GM19240 (cell line): ENCODE measurements around the gene CDK6.
"Not testable (repeated sequence)": the region's sequence is repeated elsewhere in the genome, so short reads cannot be mapped to it uniquely, and the experiment has no call there.

ENCODE experiments used
- DNase-seq: peaks from one replicate; pipeline ENCODE4 v3.0.0; 2011; ENCODE audit warnings: low spot score; ENCODE audit not compliant: insufficient read length

Gene CDK6

GRCh38 chr7:92836489-92836999 lies at the start of gene CDK6:
Gene CDK6 (minus strand): TSS chr7:92836573. CDS start chr7:92833323, 3,250 bp downstream.
- DNase-seq: no peak

- not testable (repeated sequence) for DNase-seq
Measured at GRCh38 chr7:92886039-92886438, 49.7 kb upstream of the CDK6 start.

GRCh38 chr7:92884218-92884617 lies 47.8 kb upstream of the CDK6 start:
- no peak for DNase-seq

GRCh38 chr7:92882760-92883159 lies 46.4 kb upstream of the CDK6 start:
- no peak for DNase-seq

GRCh38 chr7:92881091-92881485 lies 44.7 kb upstream of the CDK6 start:
- no peak for DNase-seq

GRCh38 chr7:92880212-92881090 lies 44.1 kb upstream of the CDK6 start:
- no peak for DNase-seq

GRCh38 chr7:92877367-92877766 lies 41.0 kb upstream of the CDK6 start:
- no peak for DNase-seq

- no peak for DNase-seq
Measured at GRCh38 chr7:92876836-92877235, 40.5 kb upstream of the CDK6 start.

GRCh38 chr7:92875719-92876118 lies 39.3 kb upstream of the CDK6 start:
- DNase-seq: no peak

GRCh38 chr7:92875173-92875572 lies 38.8 kb upstream of the CDK6 start:
- DNase-seq: no peak

GRCh38 chr7:92874567-92874966 lies 38.2 kb upstream of the CDK6 start:
- no peak for DNase-seq

- DNase-seq: no peak
Measured at GRCh38 chr7:92873776-92874175, 37.4 kb upstream of the CDK6 start.

GRCh38 chr7:92872701-92873100 lies 36.3 kb upstream of the CDK6 start:
- DNase-seq: no peak

- DNase-seq: no peak
Measured at GRCh38 chr7:92868683-92869293, 32.4 kb upstream of the CDK6 start.

GRCh38 chr7:92864169-92864568 lies 27.8 kb upstream of the CDK6 start:
- not testable (repeated sequence) for DNase-seq

- DNase-seq: no peak
Measured at GRCh38 chr7:92856436-92856835, 20.1 kb upstream of the CDK6 start.

GRCh38 chr7:92854501-92855238 lies 18.3 kb upstream of the CDK6 start:
- no peak for DNase-seq

GRCh38 chr7:92851732-92852131 lies 15.4 kb upstream of the CDK6 start:
- no peak for DNase-seq

- DNase-seq: no peak
Measured at GRCh38 chr7:92850516-92850915, 14.1 kb upstream of the CDK6 start.

GRCh38 chr7:92849322-92849721 lies 12.9 kb upstream of the CDK6 start:
- no peak for DNase-seq

- DNase-seq: no peak
Measured at GRCh38 chr7:92848851-92849250, 12.5 kb upstream of the CDK6 start.

- DNase-seq: no peak
Measured at GRCh38 chr7:92848441-92848840, 12.1 kb upstream of the CDK6 start.
